A673 (cell line): ENCODE results near the gene NOC4L. TPM values are rescaled to one million over a fixed set of nuclear protein-coding genes. Genes with fewer than 3 reads are reported as not detected.

Source experiments
- BruUV-seq: library from RNA; stranded (reverse); fragments of 400-500 nt; replicated peaks from 2 replicates; lab custom pipeline; 2021; lab: Mats Ljungman, UMichigan
- CTCF ChIA-PET: fragments of 300-600 bp; sonication (Branson Sonifier 250); formaldehyde crosslinking; loops from one replicate; lab custom pipeline; 2022; ENCODE audit warnings: antibody characterized with exemption; lab: Charles Lee
- POLR2A ChIA-PET: fragments of 300-600 bp; sonication (Branson Sonifier 250); formaldehyde crosslinking; loops from one replicate; lab custom pipeline; 2022; ENCODE audit warnings: antibody characterized with exemption; ENCODE audit not compliant: low non-redundant PET; lab: Charles Lee
- DNase-seq: peaks from one replicate; pipeline ENCODE4 v3.0.0-alpha.2; 2015; ENCODE audit warnings: low spot score
- H3K27ac ChIP-seq: fragments of 200-600 bp; sonication (generic); 2 replicates; pipeline ENCODE4 v1.5.1; 2016; ENCODE audit warnings: mixed run types, low read depth, mild to moderate bottlenecking, mixed read lengths, antibody characterized with exemption, low read length; ENCODE audit not compliant: poor library complexity, severe bottlenecking
- H3K27me3 ChIP-seq: fragments of 200-600 bp; sonication (generic); replicated peaks from 2 replicates; pipeline ENCODE4 v1.6.1; 2017; ENCODE audit warnings: mixed run types, low read depth, mild to moderate bottlenecking, mixed read lengths, antibody characterized with exemption, low read length; ENCODE audit not compliant: insufficient read depth, poor library complexity
- H3K36me3 ChIP-seq: fragments of 200-600 bp; sonication (generic); 2 replicates; pipeline ENCODE4 v1.6.1; 2016; ENCODE audit warnings: mixed run types, mild to moderate bottlenecking, mixed read lengths, antibody characterized with exemption, low read length; ENCODE audit not compliant: insufficient read depth, poor library complexity, severe bottlenecking
- H3K4me1 ChIP-seq: fragments of 200-600 bp; sonication (generic); 2 replicates; pipeline ENCODE4 v1.6.1; 2017; ENCODE audit warnings: mixed run types, mild to moderate bottlenecking, mixed read lengths, antibody characterized with exemption, low read length; ENCODE audit not compliant: insufficient read depth, poor library complexity, severe bottlenecking
- H3K4me3 ChIP-seq: fragments of 200-600 bp; sonication (generic); 2 replicates; pipeline ENCODE4 v1.5.1; 2016; ENCODE audit warnings: low read depth, mixed run types, mild to moderate bottlenecking, mixed read lengths, low read length; ENCODE audit not compliant: poor library complexity, severe bottlenecking
- H3K9me3 ChIP-seq: fragments of 200-600 bp; sonication (generic); 2 replicates; pipeline ENCODE4 v1.6.1; 2016; ENCODE audit warnings: mixed run types, low read depth, mild to moderate bottlenecking, mixed read lengths, antibody characterized with exemption, low read length; ENCODE audit not compliant: poor library complexity, severe bottlenecking
- EZH2 ChIP-seq: fragments of 200-600 bp; sonication (generic); IDR thresholded peaks from 2 replicates; pipeline ENCODE4 v1.6.1; 2017; ENCODE audit warnings: borderline replicate concordance, low read depth, mild to moderate bottlenecking, mixed read lengths, antibody characterized with exemption, low read length; ENCODE audit not compliant: poor library complexity, severe bottlenecking
- intact Hi-C: fragments of 100-400 bp; cut with micrococcal nuclease; formaldehyde crosslinking; loops from one replicate; pipeline ENCODE4 v1.10.0; 2022; ENCODE audit not compliant: unreplicated experiment
- total RNA-seq: library from RNA; stranded (reverse); gene quantifications from 2 replicates; pipeline ENCODE4 v1.2.3, GENCODE V29; 2021
- TF ChIP-seq, protein P1 (sequence below): fragments of 300-800, 200-600 bp; sonication (generic); conservative IDR thresholded peaks from 2 replicates; pipeline ENCODE4 v1.5.1; 2017; ENCODE audit warnings: low read depth, mild to moderate bottlenecking, antibody characterized with exemption, low read length, moderate library complexity, mixed read lengths

NOC4L gene
- total RNA-seq, 1 experiment from 2014 or later: 46.9 TPM

DNA sequence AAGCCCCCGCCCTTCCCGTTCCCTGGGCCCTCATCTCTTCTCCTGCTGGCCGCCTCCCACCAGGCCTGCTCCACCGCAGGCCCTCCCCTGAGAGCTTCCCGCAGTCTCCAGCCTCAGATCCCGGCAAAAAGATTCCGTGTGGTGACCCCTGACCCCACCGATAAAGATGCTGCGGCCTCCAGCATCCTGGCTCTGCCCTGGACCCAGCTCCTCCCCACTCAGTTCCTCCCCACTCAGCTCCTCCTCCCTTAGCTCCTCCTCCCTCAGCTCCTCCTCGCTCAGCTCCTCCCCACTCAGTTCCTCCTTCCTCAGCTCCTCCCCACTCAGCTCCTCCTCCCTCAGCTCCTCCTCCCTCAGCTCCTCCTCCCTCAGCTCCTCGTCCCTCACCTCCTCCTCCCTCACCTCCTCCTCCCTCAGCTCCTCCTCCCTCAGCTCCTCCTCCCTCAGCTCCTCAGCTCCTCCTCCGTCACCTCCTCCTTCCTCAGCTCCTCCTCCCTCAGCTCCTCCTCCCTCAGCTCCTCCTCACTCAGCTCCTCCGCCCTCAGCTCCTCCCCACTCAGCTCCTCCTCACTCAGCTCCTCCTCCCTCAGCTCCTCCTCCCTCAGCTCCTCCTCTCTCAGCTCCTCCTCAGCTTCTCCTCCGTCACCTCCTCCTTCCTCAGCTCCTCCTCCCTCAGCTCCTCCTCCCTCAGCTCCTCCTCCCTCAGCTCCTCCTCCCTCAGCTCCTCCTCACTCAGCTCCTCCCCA is 17.0 kb downstream of the NOC4L start:
- Histone ChIP-seq H3K9me3 (no peaks in the 10 kb centered on the region), H3K4me3 (no peak overlapping the region), H3K4me1 (peaks cover 7% of the 10 kb centered on the region), H3K27me3 (no peaks in the 10 kb centered on the region), H3K36me3 (peaks cover 7% of the 10 kb centered on the region), H3K27ac (no peak overlapping the region)
- intact Hi-C loops: no loop called here
- TF ChIP-seq, protein P1, sequence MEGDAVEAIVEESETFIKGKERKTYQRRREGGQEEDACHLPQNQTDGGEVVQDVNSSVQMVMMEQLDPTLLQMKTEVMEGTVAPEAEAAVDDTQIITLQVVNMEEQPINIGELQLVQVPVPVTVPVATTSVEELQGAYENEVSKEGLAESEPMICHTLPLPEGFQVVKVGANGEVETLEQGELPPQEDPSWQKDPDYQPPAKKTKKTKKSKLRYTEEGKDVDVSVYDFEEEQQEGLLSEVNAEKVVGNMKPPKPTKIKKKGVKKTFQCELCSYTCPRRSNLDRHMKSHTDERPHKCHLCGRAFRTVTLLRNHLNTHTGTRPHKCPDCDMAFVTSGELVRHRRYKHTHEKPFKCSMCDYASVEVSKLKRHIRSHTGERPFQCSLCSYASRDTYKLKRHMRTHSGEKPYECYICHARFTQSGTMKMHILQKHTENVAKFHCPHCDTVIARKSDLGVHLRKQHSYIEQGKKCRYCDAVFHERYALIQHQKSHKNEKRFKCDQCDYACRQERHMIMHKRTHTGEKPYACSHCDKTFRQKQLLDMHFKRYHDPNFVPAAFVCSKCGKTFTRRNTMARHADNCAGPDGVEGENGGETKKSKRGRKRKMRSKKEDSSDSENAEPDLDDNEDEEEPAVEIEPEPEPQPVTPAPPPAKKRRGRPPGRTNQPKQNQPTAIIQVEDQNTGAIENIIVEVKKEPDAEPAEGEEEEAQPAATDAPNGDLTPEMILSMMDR: no peak
- no peak for TF ChIP-seq EZH2
- POLR2A ChIA-PET: no interaction called here
- BruUV-seq: no TSS peak
- DNase-seq: peak; percentile 70
- CTCF ChIA-PET: no interaction called here

DNA sequence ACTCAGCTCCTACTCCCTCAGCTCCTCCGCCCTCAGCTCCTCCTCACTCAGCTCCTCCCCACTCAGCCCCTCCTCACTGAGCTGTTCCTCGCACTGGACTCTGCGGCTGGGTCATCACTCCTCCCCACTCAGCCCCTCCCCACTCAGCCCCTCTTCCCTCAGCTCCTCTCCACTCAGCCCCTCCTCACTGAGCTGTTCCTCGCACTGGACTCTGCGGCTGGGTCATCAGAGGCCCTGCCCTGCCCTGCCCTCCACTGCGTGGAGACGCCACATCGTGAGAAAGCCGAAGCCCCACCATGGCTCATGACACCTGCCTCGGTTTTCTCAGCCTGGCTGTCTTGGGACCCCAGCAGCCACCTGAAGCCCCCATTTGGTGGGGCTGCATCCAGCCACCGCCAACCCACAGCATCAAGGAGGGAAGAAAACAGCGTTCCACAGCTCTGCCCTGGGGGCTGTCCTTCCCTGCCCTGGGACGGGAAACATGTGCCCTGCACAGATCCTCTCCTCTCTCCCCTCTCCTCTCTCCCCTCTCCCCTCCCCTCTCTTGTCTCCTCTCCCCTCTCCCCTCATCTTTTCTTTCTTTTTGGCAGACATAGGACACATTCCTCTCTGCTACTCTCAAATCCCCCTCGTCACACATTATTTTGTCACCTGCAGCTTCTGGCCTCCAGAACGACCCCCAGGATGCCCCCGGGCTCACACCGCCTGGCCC is 17.7 kb downstream of the NOC4L start:
- no peaks in the 10 kb centered on the region for H3K9me3 ChIP-seq
- CTCF ChIA-PET: interaction anchor here (1.5 kb wide), 1 partner anchor 8 kb away, joined by 4 read pairs; no protein-coding TSS in a partner anchor
- no peak for DNase-seq
- POLR2A ChIA-PET: no interaction called here
- H3K4me1 ChIP-seq: peaks cover 7% of the 10 kb centered on the region
- intact Hi-C loops: no loop called here
- no peaks in the 10 kb centered on the region for H3K27me3 ChIP-seq
- no peak overlapping the region for H3K27ac ChIP-seq
- H3K4me3 ChIP-seq: peak overlapping the region; percentile 13
- BruUV-seq: no TSS peak
- TF ChIP-seq, protein P1: no peak
- TF ChIP-seq EZH2: no peak
- H3K36me3 ChIP-seq: peaks cover 2% of the 10 kb centered on the region

DNA sequence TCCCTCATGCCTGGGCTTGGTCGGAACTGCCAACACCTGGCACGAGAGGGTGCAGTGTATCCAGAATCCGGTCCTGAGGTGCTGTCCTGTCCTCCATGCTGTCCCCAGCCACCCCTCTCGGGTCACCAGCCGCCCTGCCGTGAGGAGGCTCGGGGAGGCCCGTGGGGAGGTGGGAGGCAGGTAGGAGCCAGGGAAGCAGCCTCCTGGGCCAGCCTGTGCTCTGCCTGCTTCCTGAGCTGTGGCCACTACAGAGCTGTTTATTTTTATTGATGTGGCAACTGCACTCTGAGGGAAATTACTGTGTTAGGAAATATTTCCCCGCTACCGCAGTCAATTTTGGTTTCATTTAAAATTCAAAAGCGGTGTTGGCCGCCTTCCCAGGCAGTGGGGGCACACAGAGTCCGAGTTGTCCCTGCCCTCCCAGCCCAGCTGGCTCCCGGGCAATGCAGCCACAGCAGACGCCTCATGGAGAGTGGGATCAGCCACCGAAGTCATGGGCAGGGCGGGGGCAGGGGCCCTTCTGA is 18.3 kb downstream of the NOC4L start:
- TF ChIP-seq EZH2: no peak
- TF ChIP-seq, protein P1: no peak
- Histone ChIP-seq H3K27ac (no peak overlapping the region), H3K4me3 (peak overlapping the region; percentile 13), H3K36me3 (no peaks in the 10 kb centered on the region), H3K9me3 (no peaks in the 10 kb centered on the region), H3K27me3 (no peaks in the 10 kb centered on the region), H3K4me1 (peaks cover 7% of the 10 kb centered on the region)
- no peak for DNase-seq
- ChIA-PET CTCF (interaction anchor here (1.5 kb wide), 1 partner anchor 9 kb away, joined by 4 read pairs; no protein-coding TSS in a partner anchor), POLR2A (no interaction called here)
- no TSS peak for BruUV-seq
- intact Hi-C loops: no loop called here
